Tibial nerve (tissue), 4 donors: ENCODE data around the gene KIAA0232. TPM values are rescaled to one million over a fixed set of nuclear protein-coding genes. Genes with fewer than 3 reads are reported as not detected.

Experiments used
- DNase-seq, 2 donors: peaks; one replicate each; pipeline ENCODE4 v3.0.0-alpha.2; 2019; ENCODE audit warnings: low spot score in 2 of 2
- H3K27ac ChIP-seq, 4 donors: fragments of 200-600 bp; sonication (generic) in 3 of 4; one replicate each; pipeline ENCODE4 v1.5.1; 2017 to 2019; ENCODE audit warnings: mild to moderate bottlenecking in 1 of 4
- H3K27me3 ChIP-seq, 2 donors: fragments of 200-600 bp; sonication (generic) in 1 of 2; one replicate each; pipeline versions ENCODE4 v1.5.1 to v1.6.0; 2017 to 2019
- H3K36me3 ChIP-seq, 3 donors: fragments of 200-600 bp; sonication (generic); one replicate each; pipeline ENCODE4 v1.5.1; 2018 to 2019
- H3K4me1 ChIP-seq, 4 donors: fragments of 200-600 bp; sonication (generic) in 3 of 4; one replicate each; pipeline ENCODE4 v1.5.1; 2017 to 2019
- H3K4me3 ChIP-seq, 4 donors: fragments of 200-600 bp; sonication (generic) in 3 of 4; one replicate each; pipeline ENCODE4 v1.5.1; 2017 to 2019; ENCODE audit warnings: mild to moderate bottlenecking in 1 of 4, moderate library complexity in 1 of 4
- H3K9me3 ChIP-seq, 4 donors: fragments of 200-600 bp; sonication (generic) in 3 of 4; one replicate each; pipeline ENCODE4 v1.5.1; 2017 to 2019
- CTCF ChIP-seq, 5 experiments: fragments of 200-600 bp in 3 of 5; fragments of 450-650 bp in 2 of 5; sonication (generic) in 3 of 5; IDR thresholded peaks; one replicate each; pipeline ENCODE4 v1.5.1; 2016 to 2019; ENCODE audit warnings: antibody characterized with exemption in 5 of 5, mild to moderate bottlenecking in 3 of 5, moderate library complexity in 2 of 5
- EP300 ChIP-seq, 2 donors: sonication (generic); formaldehyde crosslinking; IDR thresholded peaks; one replicate each; pipeline ENCODE4 v1.6.1; 2017; ENCODE audit warnings: antibody characterized with exemption in 2 of 2, mild to moderate bottlenecking in 1 of 2
- POLR2A ChIP-seq, 2 donors: fragments of 450-650 bp; IDR thresholded peaks; one replicate each; pipeline ENCODE4 v1.6.1; 2017; ENCODE audit warnings: antibody characterized with exemption in 2 of 2, mild to moderate bottlenecking in 2 of 2, moderate library complexity in 2 of 2
- WGBS, 2 donors: methylation state at CpG; one replicate each; pipeline ENCODE4 v1.1.5; 2018; 5-methylcytosine and 5-hydroxymethylcytosine counted together
- total RNA-seq, 4 donors: library from RNA; depleted of rRNA; stranded (reverse); fragments of >200 nt; gene quantifications; one replicate each; pipeline ENCODE4 v1.1.0, GENCODE V29; 2016

Gene KIAA0232
- total RNA-seq, 4 donors from 2014 or later: 36.7 to 57.7 (median 47.0) TPM

- H3K4me1 ChIP-seq: peaks cover 0 to 29% (median 22%) of the 10 kb centered on the region in 4 donors
- H3K9me3 ChIP-seq: peaks cover 0 to 7% (median 0%) of the 10 kb centered on the region in 4 donors
- no peak for DNase-seq
- no peak overlapping the region for H3K4me3 ChIP-seq
- H3K36me3 ChIP-seq: no peaks in the 10 kb centered on the region
- peak overlapping the region in 2 of 4 donors; percentile 21 to 51 for H3K27ac ChIP-seq
- no peaks in the 10 kb centered on the region for H3K27me3 ChIP-seq
- 79 to 82% methylated on average over 6 of the region's 6 CpGs for WGBS, 2 donors
- no peak for TF ChIP-seq EP300 (IDR thresholded peaks at IDR 0.05)
- TF ChIP-seq POLR2A (IDR thresholded peaks at IDR 0.05): no peak
- TF ChIP-seq CTCF (IDR thresholded peaks at IDR 0.05): no peak
These were observed 110.3 kb downstream of the KIAA0232 start for GRCh38 chr4:6892909-6893202.

GRCh38 chr4:6893449-6894085 lies 111.0 kb downstream of the KIAA0232 start:
- WGBS, 2 donors: 59 to 63% methylated on average over 7 of the region's 7 CpGs

GRCh38 chr4:6894086-6894478 lies 111.6 kb downstream of the KIAA0232 start:
- no peaks in the 10 kb centered on the region for H3K36me3 ChIP-seq
- WGBS, 2 donors: 92 to 95% methylated on average over 3 of the region's 3 CpGs
- no peaks in the 10 kb centered on the region for H3K27me3 ChIP-seq
- H3K4me3 ChIP-seq: no peak overlapping the region
- H3K9me3 ChIP-seq: peaks cover 0 to 7% (median 0%) of the 10 kb centered on the region in 4 donors
- no peak overlapping the region for H3K27ac ChIP-seq
- TF ChIP-seq POLR2A (IDR thresholded peaks at IDR 0.05) (no peak), CTCF (IDR thresholded peaks at IDR 0.05) (no peak)
- DNase-seq: no peak
- H3K4me1 ChIP-seq: peaks cover 0 to 18% (median 16%) of the 10 kb centered on the region in 4 donors

More at GRCh38 chr4:6893449-6894085, 111.0 kb downstream of the KIAA0232 start:
- TF ChIP-seq POLR2A (IDR thresholded peaks at IDR 0.05): no peak
- no peak for TF ChIP-seq EP300 (IDR thresholded peaks at IDR 0.05)
- TF ChIP-seq CTCF (IDR thresholded peaks at IDR 0.05): no peak
- H3K4me3 ChIP-seq: no peak overlapping the region
- H3K27me3 ChIP-seq: no peaks in the 10 kb centered on the region
- H3K36me3 ChIP-seq: no peaks in the 10 kb centered on the region
- H3K9me3 ChIP-seq: peaks cover 0 to 7% (median 0%) of the 10 kb centered on the region in 4 donors
- H3K4me1 ChIP-seq: peaks cover 0 to 22% (median 16%) of the 10 kb centered on the region in 4 donors
- H3K27ac ChIP-seq: peak overlapping the region in 1 of 4 donors; percentile 51
- no peak for DNase-seq

GRCh38 chr4:6894528-6895498 lies 112.3 kb downstream of the KIAA0232 start:
- no peaks in the 10 kb centered on the region for H3K27me3 ChIP-seq
- H3K27ac ChIP-seq: no peak overlapping the region
- 90 to 93% methylated on average over 29 of the region's 29 CpGs for WGBS, 2 donors
- no peak for DNase-seq
- H3K9me3 ChIP-seq: peaks cover 0 to 7% (median 0%) of the 10 kb centered on the region in 4 donors
- H3K36me3 ChIP-seq: no peaks in the 10 kb centered on the region
- H3K4me1 ChIP-seq: peaks cover 0 to 18% (median 16%) of the 10 kb centered on the region in 4 donors
- no peak overlapping the region for H3K4me3 ChIP-seq
- TF ChIP-seq CTCF (IDR thresholded peaks at IDR 0.05): no peak
- no peak for TF ChIP-seq POLR2A (IDR thresholded peaks at IDR 0.05)
- no peak for TF ChIP-seq EP300 (IDR thresholded peaks at IDR 0.05)

GRCh38 chr4:6896035-6896434 lies 113.5 kb downstream of the KIAA0232 start:
- Histone ChIP-seq H3K27me3 (no peaks in the 10 kb centered on the region), H3K27ac (no peak overlapping the region), H3K4me3 (no peak overlapping the region), H3K4me1 (peaks cover 0 to 18% (median 16%) of the 10 kb centered on the region in 4 donors), H3K36me3 (no peaks in the 10 kb centered on the region), H3K9me3 (no peaks in the 10 kb centered on the region)
- DNase-seq: no peak
- WGBS, 2 donors: 67% methylated on average over 5 of the region's 5 CpGs; no CpG with 5 or more reads in 1 of the 2 donors
- no peak for TF ChIP-seq POLR2A (IDR thresholded peaks at IDR 0.05)
- no peak for TF ChIP-seq CTCF (IDR thresholded peaks at IDR 0.05)
- no peak for TF ChIP-seq EP300 (IDR thresholded peaks at IDR 0.05)
